Tibial artery (tissue), 4 donors: Measurements from ENCODE around the gene MIPOL1.
"Not testable (repeated sequence)": the region's sequence is repeated elsewhere in the genome, so short reads cannot be mapped to it uniquely, and the experiment has no call there.

Experiments used
- DNase-seq, 2 donors: peaks; one replicate each; pipeline ENCODE4 v3.0.0-alpha.2; 2019
- H3K27ac ChIP-seq, 2 donors: fragments of 200-600 bp; sonication (generic) in 1 of 2; 1 replicate in 1 of 2; 2 replicates in 1 of 2; pipeline ENCODE4 v1.5.1; 2018 to 2019; ENCODE audit warnings: mild to moderate bottlenecking in 1 of 2
- H3K27me3 ChIP-seq, 2 donors: fragments of 200-600 bp; sonication (generic) in 1 of 2; one replicate each; pipeline versions ENCODE4 v1.5.1 to v1.6.0; 2016 to 2019
- H3K36me3 ChIP-seq, 3 donors: fragments of 200-600 bp; sonication (generic) in 2 of 3; one replicate each; pipeline ENCODE4 v1.5.1; 2016 to 2019; ENCODE audit warnings: mild to moderate bottlenecking in 2 of 3
- H3K4me1 ChIP-seq, 4 donors: fragments of 200-600 bp; sonication (generic) in 2 of 4; 1 replicate in 3 of 4; 2 replicates in 1 of 4; pipeline ENCODE4 v1.5.1; 2016 to 2019
- H3K4me3 ChIP-seq, 2 donors: fragments of 200-600 bp; sonication (generic) in 1 of 2; 1 replicate in 1 of 2; 2 replicates in 1 of 2; pipeline ENCODE4 v1.5.1; 2018 to 2019; ENCODE audit warnings: mild to moderate bottlenecking in 2 of 2
- H3K9me3 ChIP-seq, 3 donors: fragments of 200-600 bp; sonication (generic) in 1 of 3; one replicate each; pipeline ENCODE4 v1.5.1; 2016 to 2019
- intact Hi-C: fragments of 100-400 bp; cut with DNase I; formaldehyde crosslinking; loops from one replicate; pipeline ENCODE4 v1.15.0; 2023; ENCODE audit warnings: low total_unique reads
- TF ChIP-seq, protein P1 (sequence below), 2 experiments: fragments of 200-600 bp in 1 of 2; fragments of 450-650 bp in 1 of 2; IDR thresholded peaks; one replicate each; pipeline ENCODE4 v1.5.1; 2017 to 2019; ENCODE audit warnings: antibody characterized with exemption in 2 of 2, mild to moderate bottlenecking in 1 of 2, moderate library complexity in 1 of 2

Gene MIPOL1

DNA sequence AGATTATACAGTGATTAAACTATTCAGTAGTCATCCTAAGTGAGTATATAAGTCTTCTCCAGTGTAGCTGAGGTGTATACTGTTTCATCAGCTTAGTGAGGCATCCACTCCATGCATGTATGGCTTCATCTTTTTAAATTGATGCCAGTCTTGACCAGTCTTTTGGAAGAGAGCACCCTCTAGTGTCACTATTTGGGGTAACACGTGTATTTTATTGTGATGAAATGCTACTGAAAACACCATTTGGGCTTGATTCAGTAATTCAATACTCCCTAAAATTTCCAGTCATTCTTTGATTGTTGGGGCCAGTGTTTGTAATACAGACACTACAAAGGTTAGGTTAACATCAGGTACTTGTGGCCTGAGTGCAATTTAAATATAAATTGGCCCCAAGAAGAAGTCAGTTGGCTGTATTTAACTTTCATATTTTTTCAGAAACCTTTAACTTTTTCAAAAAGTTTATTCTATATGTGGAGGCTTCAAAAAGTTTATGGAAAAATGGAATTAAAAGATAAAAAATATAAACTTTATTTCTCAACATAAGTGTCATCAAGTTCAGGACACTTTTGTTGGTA, 35.3 kb downstream of the MIPOL1 start:
- H3K9me3 ChIP-seq, result no peaks in the 10 kb centered on the region
- no peaks in the 10 kb centered on the region for H3K4me1 ChIP-seq
- no peaks in the 10 kb centered on the region for H3K27me3 ChIP-seq
- no peaks in the 10 kb centered on the region for H3K36me3 ChIP-seq
- intact Hi-C loops, result no loop called here
- no peak overlapping the region for H3K4me3 ChIP-seq
- no peak for DNase-seq
- H3K27ac ChIP-seq, result no peak overlapping the region
- TF ChIP-seq, protein P1, sequence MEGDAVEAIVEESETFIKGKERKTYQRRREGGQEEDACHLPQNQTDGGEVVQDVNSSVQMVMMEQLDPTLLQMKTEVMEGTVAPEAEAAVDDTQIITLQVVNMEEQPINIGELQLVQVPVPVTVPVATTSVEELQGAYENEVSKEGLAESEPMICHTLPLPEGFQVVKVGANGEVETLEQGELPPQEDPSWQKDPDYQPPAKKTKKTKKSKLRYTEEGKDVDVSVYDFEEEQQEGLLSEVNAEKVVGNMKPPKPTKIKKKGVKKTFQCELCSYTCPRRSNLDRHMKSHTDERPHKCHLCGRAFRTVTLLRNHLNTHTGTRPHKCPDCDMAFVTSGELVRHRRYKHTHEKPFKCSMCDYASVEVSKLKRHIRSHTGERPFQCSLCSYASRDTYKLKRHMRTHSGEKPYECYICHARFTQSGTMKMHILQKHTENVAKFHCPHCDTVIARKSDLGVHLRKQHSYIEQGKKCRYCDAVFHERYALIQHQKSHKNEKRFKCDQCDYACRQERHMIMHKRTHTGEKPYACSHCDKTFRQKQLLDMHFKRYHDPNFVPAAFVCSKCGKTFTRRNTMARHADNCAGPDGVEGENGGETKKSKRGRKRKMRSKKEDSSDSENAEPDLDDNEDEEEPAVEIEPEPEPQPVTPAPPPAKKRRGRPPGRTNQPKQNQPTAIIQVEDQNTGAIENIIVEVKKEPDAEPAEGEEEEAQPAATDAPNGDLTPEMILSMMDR (IDR thresholded peaks at IDR 0.05), result peak; percentile 38 to 48

DNA sequence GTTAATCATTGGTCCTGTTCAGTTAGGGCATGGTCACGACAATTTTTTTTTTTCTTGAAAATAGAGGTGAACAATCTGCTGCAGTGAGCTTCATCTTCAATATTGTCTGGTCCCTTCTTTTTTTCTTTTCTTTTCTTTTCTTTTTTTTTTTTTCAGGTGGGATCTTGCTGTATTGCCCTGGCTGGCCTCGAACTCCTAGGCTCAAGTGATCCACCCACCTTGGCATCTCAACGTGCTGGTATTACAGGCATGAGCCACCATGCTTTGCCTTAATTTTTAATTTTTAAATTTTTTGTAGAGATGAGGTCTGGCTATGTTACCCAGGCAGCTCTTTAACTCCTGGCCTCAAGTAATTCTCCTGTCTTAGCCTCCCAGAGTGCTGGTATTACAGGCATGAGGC, 36.5 kb downstream of the MIPOL1 start:
- intact Hi-C loops, result no loop called here
- TF ChIP-seq, protein P1 (IDR thresholded peaks at IDR 0.05), result no peak
- H3K27ac ChIP-seq, result no peak overlapping the region
- DNase-seq, result no peak
- H3K4me3 ChIP-seq, result no peak overlapping the region
- H3K4me1 ChIP-seq, result no peaks in the 10 kb centered on the region
- H3K9me3 ChIP-seq, result no peaks in the 10 kb centered on the region
- no peaks in the 10 kb centered on the region for H3K36me3 ChIP-seq
- no peaks in the 10 kb centered on the region for H3K27me3 ChIP-seq

DNA sequence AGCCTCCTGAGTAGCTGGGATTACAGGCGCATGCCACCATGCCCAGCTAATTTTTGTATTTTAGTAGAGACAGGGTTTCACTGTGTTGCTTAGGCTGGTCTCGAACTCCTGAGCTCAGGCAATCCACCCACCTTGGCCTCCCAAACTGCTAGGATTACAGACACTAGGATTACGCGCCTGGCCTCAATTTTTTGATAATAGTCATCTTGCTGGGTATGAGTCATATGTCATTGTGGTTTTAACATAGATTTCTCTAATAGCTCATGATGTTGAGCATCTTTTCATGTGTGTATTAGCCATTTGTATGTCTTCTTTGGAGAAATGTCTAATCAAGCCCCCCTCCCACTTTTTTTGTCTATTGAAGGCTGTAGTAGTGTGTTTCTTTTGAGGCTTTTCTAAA, 38.3 kb downstream of the MIPOL1 start:
- H3K27ac ChIP-seq, H3K27me3 ChIP-seq, DNase-seq, H3K4me1 ChIP-seq, H3K4me3 ChIP-seq, H3K36me3 ChIP-seq, intact Hi-C loops, H3K9me3 ChIP-seq: not testable (repeated sequence)

DNA sequence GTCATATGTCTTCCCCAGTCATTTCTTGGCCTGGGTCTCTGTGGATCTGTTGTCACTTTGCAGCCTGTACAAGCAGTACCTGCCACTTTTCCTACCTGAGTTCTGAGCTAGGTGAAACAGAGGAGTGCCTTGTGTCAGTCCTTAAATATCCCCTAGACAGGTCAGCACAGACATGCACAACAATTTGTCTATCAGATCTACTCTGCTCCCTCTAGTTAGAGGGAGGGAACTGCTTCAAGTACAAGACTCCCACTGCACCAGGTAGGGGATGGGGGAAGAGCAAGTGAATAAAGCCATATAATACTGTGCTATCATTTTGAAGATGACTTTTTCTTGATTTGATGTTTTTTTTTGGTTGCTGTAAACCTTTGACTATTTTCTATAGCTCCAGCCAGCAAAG, 39.4 kb downstream of the MIPOL1 start:
- no peaks in the 10 kb centered on the region for H3K4me1 ChIP-seq
- no peaks in the 10 kb centered on the region for H3K36me3 ChIP-seq
- no peaks in the 10 kb centered on the region for H3K27me3 ChIP-seq
- DNase-seq, result no peak
- TF ChIP-seq, protein P1 (IDR thresholded peaks at IDR 0.05), result no peak
- intact Hi-C loops, result no loop called here
- no peak overlapping the region for H3K27ac ChIP-seq
- H3K9me3 ChIP-seq, result no peaks in the 10 kb centered on the region
- no peak overlapping the region for H3K4me3 ChIP-seq

DNA sequence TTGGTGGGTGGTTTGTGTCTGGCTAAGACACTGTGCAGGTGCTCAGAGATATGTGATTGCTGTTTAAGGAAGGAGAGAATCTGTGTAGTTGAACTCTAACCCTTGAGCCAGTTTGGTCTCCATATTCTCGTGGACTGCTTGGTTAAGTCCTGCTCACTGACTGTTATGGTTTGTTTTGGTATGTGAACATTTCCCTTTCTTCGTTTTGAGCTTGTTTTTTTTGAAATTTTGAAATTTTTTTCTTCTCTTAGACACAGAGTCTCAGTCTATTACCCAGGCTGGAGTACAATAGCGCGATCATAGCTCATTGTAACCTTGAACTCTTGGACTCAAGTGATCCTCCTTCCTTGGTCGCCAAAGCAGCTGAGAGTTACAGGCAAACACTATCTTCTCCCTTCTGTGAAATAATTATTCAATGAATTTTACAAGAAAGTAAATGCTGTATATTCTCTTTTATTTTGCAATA, 40.0 kb downstream of the MIPOL1 start:
- Histone ChIP-seq H3K9me3 (no peaks in the 10 kb centered on the region), H3K4me1 (no peaks in the 10 kb centered on the region), H3K27ac (no peak overlapping the region), H3K27me3 (no peaks in the 10 kb centered on the region), H3K4me3 (no peak overlapping the region), H3K36me3 (no peaks in the 10 kb centered on the region)
- intact Hi-C loops, result loop anchor here (2.0 kb wide), 1 partner anchor 27 kb away; no protein-coding TSS in a partner anchor
- TF ChIP-seq, protein P1 (IDR thresholded peaks at IDR 0.05), result no peak
- no peak for DNase-seq

GRCh38 chr14:37241198-37241597, 43.5 kb downstream of the MIPOL1 start:
- Histone ChIP-seq H3K9me3 (no peaks in the 10 kb centered on the region), H3K4me3 (no peak overlapping the region), H3K27me3 (no peaks in the 10 kb centered on the region), H3K4me1 (no peaks in the 10 kb centered on the region), H3K27ac (no peak overlapping the region), H3K36me3 (no peaks in the 10 kb centered on the region)
- no peak for DNase-seq
- TF ChIP-seq, protein P1 (IDR thresholded peaks at IDR 0.05), result no peak
- intact Hi-C loops, result loop anchor here (10.0 kb wide), 1 partner anchor 354 kb away; the partner anchor contains the start of genes FOXA1 and TTC6
